Mucosa of rectum (tissue), 2 donors: ENCODE data around the gene DLX5.

Experiments used
- H3K27ac ChIP-seq, 2 donors: one replicate each; pipeline ENCODE4 v1.7.0; 2013; ENCODE audit warnings: inconsistent platforms in 2 of 2, low read depth in 2 of 2, low read length in 2 of 2
- H3K27me3 ChIP-seq, 2 donors: one replicate each; pipeline ENCODE4 v1.7.0; 2013; ENCODE audit warnings: low read length in 2 of 2; ENCODE audit not compliant: control insufficient read depth in 2 of 2, insufficient read depth in 2 of 2
- H3K36me3 ChIP-seq, 2 donors: one replicate each; pipeline ENCODE4 v1.7.0; 2013; ENCODE audit warnings: low read length in 2 of 2; ENCODE audit not compliant: control insufficient read depth in 2 of 2, insufficient read depth in 2 of 2
- H3K4me1 ChIP-seq, 2 donors: one replicate each; pipeline ENCODE4 v1.7.0; 2013; ENCODE audit warnings: low read length in 2 of 2, mild to moderate bottlenecking in 1 of 2; ENCODE audit not compliant: control insufficient read depth in 2 of 2, insufficient read depth in 2 of 2
- H3K4me3 ChIP-seq, 2 donors: one replicate each; pipeline ENCODE4 v1.7.0; 2013; ENCODE audit warnings: low read length in 2 of 2
- H3K9ac ChIP-seq, 2 donors: one replicate each; pipeline ENCODE4 v1.7.0; 2013; ENCODE audit warnings: low read length in 2 of 2, low read depth in 1 of 2, mild to moderate bottlenecking in 1 of 2
- H3K9me3 ChIP-seq, 2 donors: one replicate each; pipeline ENCODE4 v1.7.0; 2013; ENCODE audit warnings: low read length in 2 of 2; ENCODE audit not compliant: control insufficient read depth in 2 of 2
- donor health status: healthy.
- donor health status: Normal muscosa, but diverticular disease.

DLX5 gene

DNA sequence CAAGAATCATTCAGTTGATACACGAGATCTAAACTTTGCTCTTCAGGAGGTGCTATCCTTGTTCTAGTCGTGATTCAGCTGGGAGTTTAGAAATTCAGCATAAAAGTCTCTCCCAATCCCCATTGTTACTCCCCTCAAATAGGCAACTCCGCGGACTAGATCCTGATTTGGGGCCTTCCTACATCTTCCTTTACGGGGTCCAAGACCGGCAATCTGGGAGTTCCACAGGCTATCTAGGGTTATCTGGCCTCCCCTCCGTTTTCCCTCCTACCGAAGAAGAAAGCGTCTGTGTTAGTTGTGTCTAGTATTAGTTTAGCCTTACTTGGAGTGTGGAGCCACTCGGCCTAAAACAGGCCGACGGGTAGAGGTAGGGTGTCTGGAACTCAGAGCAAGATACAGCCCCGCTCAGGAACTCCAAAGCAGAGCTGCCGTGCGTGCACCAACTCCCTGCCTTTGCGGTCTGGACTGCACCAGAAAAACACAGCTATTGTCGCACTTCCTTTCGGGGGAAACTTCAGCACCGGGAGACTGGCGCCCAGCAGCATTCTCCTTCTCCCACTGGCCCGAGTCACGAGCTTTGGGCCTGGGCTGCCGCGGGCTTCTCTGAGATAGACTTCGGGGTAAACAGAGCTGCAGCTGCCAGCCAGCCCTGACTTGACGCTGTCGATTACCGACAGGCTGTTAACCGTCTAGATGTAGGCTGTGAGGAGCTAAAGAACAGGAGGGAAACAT, 1.5 kb upstream of the DLX5 start:
- no peak overlapping the region for H3K27ac ChIP-seq
- peaks cover 3 to 6% of the 10 kb centered on the region in 2 donors for H3K4me1 ChIP-seq
- no peaks in the 10 kb centered on the region for H3K36me3 ChIP-seq
- H3K9ac ChIP-seq, result no peak overlapping the region
- H3K4me3 ChIP-seq, result peak overlapping the region in 1 of 2 donors; percentile 34
- H3K9me3 ChIP-seq, result no peaks in the 10 kb centered on the region
- H3K27me3 ChIP-seq, result peaks cover 56 to 59% of the 10 kb centered on the region in 2 donors

DNA sequence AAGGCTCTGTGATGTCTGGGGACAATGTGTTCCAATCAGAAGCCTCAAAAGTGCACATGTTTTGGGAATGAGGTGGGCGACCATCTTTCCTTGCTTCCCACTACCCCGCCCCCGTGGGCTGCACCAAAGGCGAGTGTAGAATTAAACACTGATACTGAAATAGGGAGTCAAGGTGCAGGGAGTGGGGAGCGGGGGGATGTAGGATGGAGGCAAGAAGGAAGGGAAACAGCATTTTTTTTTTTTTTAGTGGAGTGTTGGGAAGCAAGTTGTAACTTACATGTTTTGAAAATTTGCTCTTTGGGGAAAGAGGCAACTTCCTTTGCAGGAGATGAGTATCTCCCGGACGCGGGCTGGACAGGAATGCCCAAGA, 484 bp upstream of the DLX5 start:
- Histone ChIP-seq H3K9me3 (no peaks in the 10 kb centered on the region), H3K36me3 (no peaks in the 10 kb centered on the region), H3K27ac (no peak overlapping the region), H3K27me3 (peaks cover 61 to 69% of the 10 kb centered on the region in 2 donors), H3K4me1 (peaks cover 3 to 6% of the 10 kb centered on the region in 2 donors), H3K4me3 (no peak overlapping the region), H3K9ac (no peak overlapping the region)

DNA sequence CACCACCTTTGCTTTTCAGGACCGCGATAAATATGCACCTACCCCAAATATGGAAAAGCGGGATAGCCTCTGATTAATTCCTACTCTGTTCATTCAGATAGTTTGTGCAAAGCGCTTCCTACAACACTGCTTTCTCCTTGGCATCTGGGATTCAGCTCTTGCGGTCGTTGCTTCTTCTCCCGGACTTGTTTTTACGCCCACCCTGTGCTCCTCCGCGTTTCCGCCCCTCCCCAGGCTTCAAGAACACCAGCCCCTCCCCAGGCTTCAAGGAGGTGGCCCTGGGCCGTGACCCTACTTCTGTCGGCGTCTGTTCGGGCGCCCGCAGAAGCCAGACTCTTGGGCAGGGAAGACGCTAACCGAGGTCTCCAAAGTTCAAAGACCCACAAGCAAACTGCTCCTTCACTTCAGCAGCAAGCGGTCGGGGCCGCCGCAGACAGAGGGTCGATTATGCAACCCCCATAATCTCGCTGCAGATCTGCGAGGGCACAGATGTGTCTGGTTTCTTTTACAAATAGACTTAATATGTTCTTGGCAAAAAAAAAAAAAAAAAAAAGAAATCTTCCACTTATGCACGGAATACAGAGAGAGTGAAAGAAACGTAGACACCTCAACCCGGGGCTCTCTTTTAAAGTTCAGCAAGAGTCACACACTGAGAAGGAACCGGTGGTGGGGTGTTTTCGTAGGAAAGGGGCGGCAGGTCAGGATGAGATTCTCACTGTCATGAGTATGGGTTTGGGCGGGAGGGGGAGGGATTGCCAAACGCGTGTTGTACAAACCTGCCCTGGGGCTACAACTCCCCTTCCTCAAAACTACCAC, 1.9 kb downstream of the DLX5 start:
- H3K4me3 ChIP-seq, result no peak overlapping the region

DNA sequence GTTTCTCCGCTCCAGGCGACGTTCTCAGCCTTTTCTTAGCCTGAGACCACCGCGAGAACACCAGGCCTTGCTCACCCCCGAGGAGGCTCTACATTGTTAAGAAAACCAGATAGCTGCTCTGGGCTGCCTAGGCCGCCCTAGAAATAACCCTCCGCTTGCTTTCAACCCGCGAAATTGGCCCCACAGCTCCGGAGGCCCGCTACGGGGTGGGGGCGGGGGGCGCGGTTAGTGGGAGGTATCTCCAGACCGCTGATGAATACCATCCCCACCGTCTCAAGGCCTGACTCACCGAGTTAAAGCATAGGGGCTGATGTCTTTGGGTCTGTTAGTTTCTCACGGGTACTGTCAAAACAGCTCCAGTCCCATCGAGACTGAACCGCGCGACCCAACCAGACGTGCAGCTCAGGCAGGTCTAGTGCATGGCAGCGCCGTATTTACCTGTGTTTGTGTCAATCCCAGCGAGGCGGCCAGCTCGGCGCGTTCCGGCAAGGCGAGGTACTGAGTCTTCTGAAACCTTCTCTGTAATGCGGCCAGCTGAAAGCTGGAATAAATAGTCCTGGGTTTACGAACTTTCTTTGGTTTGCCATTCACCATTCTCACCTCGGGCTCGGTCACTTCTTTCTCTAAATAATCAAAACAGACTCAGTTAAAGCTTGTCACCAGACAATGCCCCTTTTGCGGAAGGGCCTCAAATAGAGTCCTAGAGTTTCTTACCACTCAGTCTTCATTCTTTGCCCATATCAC, 2.7 kb downstream of the DLX5 start:
- no peaks in the 10 kb centered on the region for H3K9me3 ChIP-seq
- no peak overlapping the region for H3K4me3 ChIP-seq
- H3K9ac ChIP-seq, result no peak overlapping the region
- no peaks in the 10 kb centered on the region for H3K36me3 ChIP-seq
- H3K4me1 ChIP-seq, result peaks cover 0 to 1% of the 10 kb centered on the region in 2 donors
- H3K27me3 ChIP-seq, result peaks cover 79 to 87% of the 10 kb centered on the region in 2 donors
- H3K27ac ChIP-seq, result no peak overlapping the region

More for the DNA sequence above, 1.9 kb downstream of the DLX5 start:
- no peak overlapping the region for H3K9ac ChIP-seq
- no peaks in the 10 kb centered on the region for H3K9me3 ChIP-seq
- no peaks in the 10 kb centered on the region for H3K36me3 ChIP-seq
- H3K4me1 ChIP-seq, result peaks cover 3 to 6% of the 10 kb centered on the region in 2 donors
- H3K27ac ChIP-seq, result no peak overlapping the region
- H3K27me3 ChIP-seq, result peaks cover 78 to 87% of the 10 kb centered on the region in 2 donors

DNA sequence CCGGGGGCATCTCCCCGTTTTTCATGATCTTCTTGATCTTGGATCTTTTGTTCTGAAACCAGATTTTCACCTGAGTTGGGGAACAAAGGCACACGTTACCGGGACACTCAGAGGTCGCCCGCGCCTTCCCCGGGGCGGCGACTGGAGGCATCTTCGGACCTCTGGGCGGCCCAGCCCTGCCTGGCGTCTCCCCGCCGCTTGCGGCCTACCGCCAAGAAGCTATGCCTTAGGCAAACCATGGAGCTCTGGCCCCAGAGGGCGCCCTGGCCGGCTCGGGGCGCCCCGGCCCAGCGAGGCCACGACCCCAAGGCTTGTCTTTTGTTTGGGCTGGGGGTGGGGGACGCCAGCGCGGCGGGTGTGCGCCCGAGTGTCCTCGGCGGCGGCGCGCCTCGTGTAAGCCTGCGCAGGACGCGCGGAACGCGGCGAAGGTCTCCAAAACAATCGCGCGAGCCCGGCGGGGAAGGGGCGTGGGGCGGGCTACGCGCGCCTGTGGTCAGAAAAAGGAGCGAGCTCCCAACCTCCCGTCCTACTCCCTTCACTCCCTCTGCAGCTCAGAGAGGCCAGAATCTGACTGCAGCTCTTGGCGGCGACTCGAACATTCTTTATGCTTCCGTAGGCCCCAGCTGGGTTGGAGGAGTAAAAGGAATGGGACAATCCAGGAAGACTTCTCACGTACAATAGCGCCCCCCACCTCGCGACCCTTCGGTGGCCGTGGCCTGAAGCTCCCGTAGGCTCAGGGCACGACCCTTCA, 3.5 kb downstream of the DLX5 start:
- Histone ChIP-seq H3K9me3 (no peaks in the 10 kb centered on the region), H3K4me3 (no peak overlapping the region), H3K27me3 (peaks cover 79 to 87% of the 10 kb centered on the region in 2 donors), H3K27ac (no peak overlapping the region), H3K9ac (no peak overlapping the region), H3K4me1 (peaks cover 0 to 3% of the 10 kb centered on the region in 2 donors), H3K36me3 (no peaks in the 10 kb centered on the region)

DNA sequence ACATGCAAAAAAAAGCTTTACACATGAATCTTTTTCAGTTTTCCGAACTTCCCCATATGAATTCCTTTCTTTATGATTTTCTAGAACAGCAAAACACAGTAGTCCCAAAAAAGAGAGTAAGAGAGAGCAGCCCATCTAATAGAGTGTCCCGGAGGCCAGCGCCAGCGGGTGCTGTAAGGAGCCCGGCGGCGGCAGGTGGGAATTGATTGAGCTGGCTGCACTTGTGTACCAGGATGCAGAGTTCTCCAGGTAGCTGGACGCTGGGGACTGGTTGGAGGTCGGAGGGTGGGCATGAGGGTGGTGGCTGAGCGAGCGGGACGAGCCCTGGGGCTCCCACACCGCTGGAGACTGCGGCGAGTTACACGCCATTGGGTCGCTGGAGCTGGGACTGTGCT, 4.0 kb downstream of the DLX5 start:
- Histone ChIP-seq H3K36me3 (no peaks in the 10 kb centered on the region), H3K27ac (no peak overlapping the region), H3K4me3 (no peak overlapping the region), H3K9ac (no peak overlapping the region), H3K27me3 (peaks cover 75 to 87% of the 10 kb centered on the region in 2 donors), H3K9me3 (no peaks in the 10 kb centered on the region), H3K4me1 (peaks cover 0 to 3% of the 10 kb centered on the region in 2 donors)

DNA sequence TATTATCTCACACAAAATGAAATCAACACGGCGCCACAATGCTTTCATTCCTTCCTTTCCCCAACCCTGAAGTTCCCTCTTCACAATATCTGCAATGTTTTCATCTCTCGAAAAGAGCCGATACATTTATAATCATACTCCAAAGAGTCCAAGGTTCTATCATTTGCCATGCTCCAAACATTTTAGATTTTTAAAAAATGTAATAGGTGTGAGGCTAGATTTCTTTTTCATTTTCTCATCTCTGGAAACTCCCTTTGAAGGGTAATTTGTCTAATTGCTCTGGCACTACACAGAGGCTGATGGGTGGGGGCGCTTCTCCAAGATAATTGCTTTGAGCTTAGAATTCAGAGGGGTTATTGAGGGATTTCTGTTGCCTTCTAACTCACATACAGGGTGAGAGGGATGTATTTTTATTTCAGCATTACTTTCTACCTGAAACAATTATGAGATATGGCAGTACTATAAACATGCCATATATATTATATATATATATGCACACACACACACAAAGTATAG, 4.9 kb downstream of the DLX5 start:
- H3K4me1 ChIP-seq, result peaks cover 0 to 3% of the 10 kb centered on the region in 2 donors
- H3K4me3 ChIP-seq, result no peak overlapping the region
- H3K36me3 ChIP-seq, result no peaks in the 10 kb centered on the region
- H3K9ac ChIP-seq, result no peak overlapping the region
- H3K27me3 ChIP-seq, result peaks cover 75 to 86% of the 10 kb centered on the region in 2 donors
- no peak overlapping the region for H3K27ac ChIP-seq
- no peaks in the 10 kb centered on the region for H3K9me3 ChIP-seq

DNA sequence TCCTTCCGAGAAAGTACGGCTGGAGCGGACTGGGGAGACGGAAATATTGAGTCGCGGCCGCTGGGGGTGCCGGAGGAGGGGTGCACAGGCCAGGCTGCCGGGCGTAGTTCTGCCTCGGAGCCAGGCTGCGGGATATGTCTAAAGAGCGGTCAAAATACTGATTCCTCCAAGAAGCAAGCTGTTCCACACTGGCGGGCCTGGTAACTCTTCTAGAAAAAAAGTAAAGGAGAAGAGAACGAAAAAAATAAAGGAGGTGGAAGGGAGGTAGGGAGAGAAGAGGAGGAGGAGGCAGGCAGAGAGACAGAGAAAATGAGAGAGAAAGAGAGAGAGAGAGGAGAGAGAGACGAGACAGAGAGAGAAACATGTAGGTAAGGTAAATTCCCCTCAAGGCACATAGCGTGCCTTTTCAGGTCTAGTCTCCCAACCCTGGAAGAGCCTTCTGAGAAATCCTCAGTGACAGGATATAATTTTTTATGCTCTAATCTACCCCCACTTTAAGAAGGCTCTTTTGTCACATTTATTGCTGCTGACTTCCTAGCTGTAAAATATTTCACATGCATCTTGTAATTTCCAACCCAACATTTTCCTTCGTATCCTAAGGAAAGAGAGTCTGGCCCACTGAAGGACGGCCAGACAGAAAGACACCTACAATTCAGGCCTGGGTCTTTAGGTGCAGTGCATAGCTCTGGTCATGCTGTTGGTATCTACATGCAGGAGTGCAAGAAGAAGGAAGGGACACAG, 5.7 kb downstream of the DLX5 start:
- Histone ChIP-seq H3K27me3 (peaks cover 70 to 86% of the 10 kb centered on the region in 2 donors), H3K9me3 (no peaks in the 10 kb centered on the region), H3K9ac (no peak overlapping the region), H3K4me1 (peaks cover 0 to 3% of the 10 kb centered on the region in 2 donors), H3K4me3 (no peak overlapping the region), H3K36me3 (no peaks in the 10 kb centered on the region), H3K27ac (no peak overlapping the region)

DNA sequence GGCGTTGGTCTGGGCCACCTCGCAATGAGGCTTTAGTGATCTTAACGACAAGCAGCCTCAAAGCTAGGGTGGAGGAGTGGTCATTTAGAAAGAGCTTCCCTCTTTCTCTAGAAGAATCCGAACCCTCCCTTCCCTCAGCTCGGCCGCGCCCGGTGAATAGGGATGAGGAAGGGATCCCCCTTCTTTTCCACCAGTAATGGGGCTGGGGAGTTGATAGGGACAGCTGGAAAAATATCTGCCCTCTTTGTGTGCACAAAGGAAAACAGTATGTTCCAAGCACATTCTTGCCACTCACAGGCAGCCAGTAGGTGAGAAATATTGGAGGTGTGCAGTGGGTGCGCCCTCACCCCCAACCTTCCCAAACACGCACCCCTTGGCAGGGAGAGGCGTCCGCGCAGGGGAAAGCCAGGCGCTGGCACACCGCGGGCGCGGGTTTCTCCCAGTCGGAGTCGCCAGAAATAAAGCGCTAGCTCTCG, 6.5 kb downstream of the DLX5 start:
- peaks cover 69 to 84% of the 10 kb centered on the region in 2 donors for H3K27me3 ChIP-seq
- no peaks in the 10 kb centered on the region for H3K36me3 ChIP-seq
- no peak overlapping the region for H3K27ac ChIP-seq
- H3K9me3 ChIP-seq, result no peaks in the 10 kb centered on the region
- no peak overlapping the region for H3K9ac ChIP-seq
- no peak overlapping the region for H3K4me3 ChIP-seq
- H3K4me1 ChIP-seq, result peaks cover 0 to 3% of the 10 kb centered on the region in 2 donors
